Stimulated activated naive CD8-positive, alpha-beta T cell treated with anti-CD3 and anti-CD28 coated beads, Interleukin-15, Interleukin-2, amounts not matched to agents 100 ng/mL and 50 ng/mL, for 24 hours (primary cell): ENCODE data around the gene C11orf97.
"Not testable (repeated sequence)": the region's sequence is repeated elsewhere in the genome, so short reads cannot be mapped to it uniquely, and the experiment has no call there.

Experiments
- H3K27ac Mint-ChIP-seq: one replicate; pipeline ENCODE4 v1.8.0; 2021; ENCODE audit warnings: mild to moderate bottlenecking, mixed read lengths
- H3K27me3 Mint-ChIP-seq: one replicate; pipeline ENCODE4 v1.8.0; 2021; ENCODE audit warnings: mixed read lengths
- H3K36me3 Mint-ChIP-seq: one replicate; pipeline ENCODE4 v1.8.0; 2021; ENCODE audit warnings: low read depth, mixed read lengths
- H3K4me1 Mint-ChIP-seq: one replicate; pipeline ENCODE4 v1.8.0; 2021; ENCODE audit warnings: low read depth, mixed read lengths
- H3K4me3 Mint-ChIP-seq: one replicate; pipeline ENCODE4 v1.8.0; 2021; ENCODE audit warnings: mild to moderate bottlenecking, mixed read lengths
- H3K9me3 Mint-ChIP-seq: one replicate; pipeline ENCODE4 v1.8.0; 2021; ENCODE audit warnings: mixed read lengths

C11orf97 gene, protein sequence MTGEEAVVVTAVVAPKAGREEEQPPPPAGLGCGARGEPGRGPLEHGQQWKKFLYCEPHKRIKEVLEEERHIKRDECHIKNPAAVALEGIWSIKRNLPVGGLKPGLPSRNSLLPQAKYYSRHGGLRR

GRCh38 chr11:94511932-94512781 is at the start of gene C11orf97:
TSS of gene C11orf97 (plus strand) at chr11:94512461. CDS start at chr11:94512529, 68 bp downstream.
- H3K27ac Mint-ChIP-seq = no peak within 1 kb of the TSS

GRCh38 chr11:94469416-94469815 is 42.8 kb upstream of the C11orf97 start:
- Mint-ChIP-seq H3K36me3 (peaks cover 82% of the 10 kb centered on the region), H3K27ac (no peak overlapping the region), H3K4me1 (peaks cover 17% of the 10 kb centered on the region), H3K4me3 (no peak overlapping the region), H3K27me3 (no peaks in the 10 kb centered on the region), H3K9me3 (peaks cover 1% of the 10 kb centered on the region)

More at GRCh38 chr11:94511932-94512781, at the start of gene C11orf97:
- peaks cover 13% of the 10 kb centered on the region for H3K4me1 Mint-ChIP-seq
- no peaks in the 10 kb centered on the region for H3K9me3 Mint-ChIP-seq
- H3K27me3 Mint-ChIP-seq = peaks cover 34% of the 10 kb centered on the region
- H3K4me3 Mint-ChIP-seq = peak within 1 kb of the TSS; percentile 70
- no peaks in the 10 kb centered on the region for H3K36me3 Mint-ChIP-seq

GRCh38 chr11:94472916-94473799 is 39.1 kb upstream of the C11orf97 start:
- Mint-ChIP-seq H3K4me1 (peaks cover 17% of the 10 kb centered on the region), H3K27ac (no peak overlapping the region), H3K9me3 (no peaks in the 10 kb centered on the region), H3K36me3 (peaks cover 80% of the 10 kb centered on the region), H3K27me3 (no peaks in the 10 kb centered on the region), H3K4me3 (no peak overlapping the region)

GRCh38 chr11:94477624-94478023 is 34.6 kb upstream of the C11orf97 start:
- H3K36me3 Mint-ChIP-seq = peaks cover 76% of the 10 kb centered on the region
- no peaks in the 10 kb centered on the region for H3K9me3 Mint-ChIP-seq
- no peak overlapping the region for H3K4me3 Mint-ChIP-seq
- H3K27me3 Mint-ChIP-seq = no peaks in the 10 kb centered on the region
- no peak overlapping the region for H3K27ac Mint-ChIP-seq
- peaks cover 17% of the 10 kb centered on the region for H3K4me1 Mint-ChIP-seq

- Mint-ChIP-seq H3K4me3 (no peak overlapping the region), H3K4me1 (no peaks in the 10 kb centered on the region), H3K27me3 (no peaks in the 10 kb centered on the region), H3K27ac (no peak overlapping the region), H3K9me3 (no peaks in the 10 kb centered on the region), H3K36me3 (peaks cover 82% of the 10 kb centered on the region)
These were observed 30.9 kb upstream of the C11orf97 start for GRCh38 chr11:94481342-94481741.

DNA sequence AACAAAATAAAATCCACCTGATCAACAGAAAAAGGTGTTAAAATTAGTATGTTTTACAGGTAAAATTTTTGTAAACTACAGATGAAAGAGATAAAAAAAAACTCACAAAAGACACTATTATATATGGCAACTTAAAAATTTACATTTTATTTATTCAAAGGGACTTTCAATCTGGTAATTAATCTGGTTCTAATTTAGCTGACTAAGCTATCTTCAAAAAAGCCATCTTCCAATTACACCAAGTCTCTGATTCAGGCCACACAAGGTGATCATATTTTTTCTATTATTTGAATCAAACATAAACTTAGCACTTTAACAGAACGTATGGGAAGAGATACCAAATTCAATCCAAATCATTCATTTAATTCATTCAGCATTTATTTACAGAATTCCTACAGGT is 26.2 kb upstream of the C11orf97 start:
- Mint-ChIP-seq H3K4me1 (no peaks in the 10 kb centered on the region), H3K9me3 (no peaks in the 10 kb centered on the region), H3K4me3 (no peak overlapping the region), H3K27me3 (no peaks in the 10 kb centered on the region), H3K27ac (no peak overlapping the region), H3K36me3 (peaks cover 90% of the 10 kb centered on the region)

DNA sequence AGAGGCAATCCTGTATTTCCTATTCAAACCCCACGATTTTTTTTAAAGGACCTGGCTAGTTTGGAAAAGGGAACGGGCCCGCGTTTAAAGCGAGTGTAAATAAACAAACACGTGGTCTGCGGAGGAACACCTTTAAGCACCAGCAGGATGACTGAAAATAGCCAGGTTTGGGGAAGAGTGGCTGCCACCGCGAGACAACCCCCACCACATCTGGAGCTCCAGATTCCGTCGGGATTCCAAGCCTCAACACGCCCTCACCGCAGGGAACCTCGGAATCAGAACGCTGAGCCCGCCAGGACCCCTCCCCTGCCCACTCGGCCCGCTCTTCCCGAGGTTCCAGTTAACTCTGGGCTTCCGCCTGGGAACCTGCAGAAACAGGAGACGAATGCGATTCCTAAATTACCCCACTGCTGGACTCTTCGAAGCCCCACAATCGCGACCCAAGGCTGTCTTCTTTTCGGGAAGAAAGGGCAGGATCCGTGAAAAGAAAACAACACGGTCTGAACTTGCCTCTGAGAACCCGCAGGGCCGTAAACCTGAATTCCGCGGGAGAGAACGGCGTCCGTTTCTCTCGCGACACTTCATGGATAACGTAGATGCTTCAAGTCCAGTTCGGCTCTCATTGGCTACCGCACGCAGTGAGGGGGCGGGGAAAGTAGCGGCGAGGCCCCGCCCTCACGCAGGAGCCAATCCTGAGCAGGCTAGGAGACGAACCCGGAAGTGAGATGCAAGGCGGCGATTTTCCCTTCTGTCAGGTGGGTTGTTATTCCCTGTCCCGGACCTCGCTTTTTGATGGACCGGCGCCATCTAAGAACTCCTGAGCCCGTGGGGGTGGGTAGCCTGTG is 18.8 kb upstream of the C11orf97 start, which contains the start of the genes ANKRD49 and MRE11:
Gene ANKRD49 (plus strand): TSS at position 704 of the 845 bp plus-strand sequence. CDS start 2,710 bp downstream, outside the sequence.
Gene MRE11 (minus strand): TSS at position 564 of the 845 bp plus-strand sequence. CDS start 1,043 bp downstream, outside the sequence.
- peaks cover 42% of the 10 kb centered on the region for H3K36me3 Mint-ChIP-seq
- H3K27me3 Mint-ChIP-seq = no peaks in the 10 kb centered on the region
- peak within 1 kb of the TSS; percentile 93 for H3K4me3 Mint-ChIP-seq
- peaks cover 34% of the 10 kb centered on the region for H3K4me1 Mint-ChIP-seq
- H3K9me3 Mint-ChIP-seq = no peaks in the 10 kb centered on the region
- peak within 1 kb of the TSS; percentile 97 for H3K27ac Mint-ChIP-seq

DNA sequence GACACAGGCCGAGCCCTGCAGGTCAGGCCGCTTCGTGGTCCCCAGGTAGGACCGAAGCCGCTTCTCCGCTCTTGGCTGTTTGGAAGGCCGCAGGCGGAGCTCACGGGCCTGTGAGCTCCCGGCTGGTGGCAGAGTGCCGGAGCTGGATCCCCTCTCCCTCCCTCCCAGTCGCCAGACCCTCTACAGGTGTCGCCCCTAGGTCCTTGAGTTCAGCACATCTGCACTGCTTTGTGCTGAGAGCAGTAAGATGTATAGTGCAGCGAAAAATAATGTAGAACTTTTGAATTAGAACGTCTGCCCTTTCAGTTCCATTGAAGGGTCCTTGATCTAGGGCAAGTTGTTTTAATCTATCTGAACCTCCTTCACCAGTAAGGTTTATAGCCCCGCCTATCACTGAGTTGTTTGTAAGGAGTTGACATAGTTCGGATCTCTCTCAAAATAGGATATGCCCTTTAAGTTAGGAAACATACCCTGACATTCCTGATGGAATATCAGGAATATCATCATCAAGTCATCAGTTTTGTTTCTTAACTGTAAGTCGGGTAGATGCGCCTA is 18.1 kb upstream of the C11orf97 start:
- Mint-ChIP-seq H3K4me1 (peaks cover 34% of the 10 kb centered on the region), H3K27ac (peak overlapping the region; percentile 97), H3K4me3 (peak overlapping the region; percentile 93), H3K27me3 (no peaks in the 10 kb centered on the region), H3K9me3 (no peaks in the 10 kb centered on the region), H3K36me3 (peaks cover 40% of the 10 kb centered on the region)

DNA sequence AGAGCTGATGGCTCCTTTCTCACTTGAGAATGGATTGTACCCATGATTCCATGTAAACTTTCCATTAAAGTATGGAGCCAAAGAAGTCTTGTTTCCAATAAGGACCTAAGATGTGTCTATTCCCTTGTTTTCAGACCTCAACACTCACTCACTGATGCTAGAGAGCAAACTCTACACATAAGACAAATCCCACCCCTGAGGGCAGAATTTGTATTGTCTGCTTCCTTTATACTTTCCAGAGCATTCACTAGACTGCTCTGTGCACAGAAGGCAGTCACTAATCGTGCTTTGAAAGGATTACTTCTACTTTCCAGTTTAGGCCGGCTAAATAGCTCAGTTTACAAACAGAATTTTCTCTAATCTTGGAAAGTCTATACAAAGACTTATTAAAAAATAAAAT is 12.1 kb upstream of the C11orf97 start:
- Mint-ChIP-seq H3K27ac (no peak overlapping the region), H3K27me3 (no peaks in the 10 kb centered on the region), H3K4me3 (no peak overlapping the region), H3K4me1 (peaks cover 11% of the 10 kb centered on the region), H3K9me3 (no peaks in the 10 kb centered on the region), H3K36me3 (peaks cover 45% of the 10 kb centered on the region)

DNA sequence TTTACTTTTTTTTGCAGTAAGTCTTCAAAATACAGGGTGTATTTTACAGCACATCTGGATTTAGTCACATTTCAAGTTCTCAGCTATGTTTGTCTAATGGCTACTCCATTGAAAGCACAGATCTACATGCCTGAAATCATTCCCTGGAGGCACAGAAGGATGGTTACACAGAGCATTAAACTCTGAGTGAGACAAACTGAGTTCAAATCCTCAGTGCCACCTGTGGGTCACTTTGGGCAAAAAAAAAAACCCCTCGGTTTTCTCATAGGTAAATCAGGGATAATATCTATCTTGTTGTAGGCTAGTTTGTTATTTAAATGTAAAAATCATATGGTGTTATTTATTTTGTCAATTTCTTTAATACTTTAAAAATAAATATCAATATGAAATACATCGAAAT is 10.7 kb upstream of the C11orf97 start:
- H3K27ac Mint-ChIP-seq = no peak overlapping the region
- H3K9me3 Mint-ChIP-seq = no peaks in the 10 kb centered on the region
- H3K4me1 Mint-ChIP-seq = no peaks in the 10 kb centered on the region
- H3K27me3 Mint-ChIP-seq = no peaks in the 10 kb centered on the region
- H3K36me3 Mint-ChIP-seq = peaks cover 36% of the 10 kb centered on the region
- H3K4me3 Mint-ChIP-seq = no peak overlapping the region

DNA sequence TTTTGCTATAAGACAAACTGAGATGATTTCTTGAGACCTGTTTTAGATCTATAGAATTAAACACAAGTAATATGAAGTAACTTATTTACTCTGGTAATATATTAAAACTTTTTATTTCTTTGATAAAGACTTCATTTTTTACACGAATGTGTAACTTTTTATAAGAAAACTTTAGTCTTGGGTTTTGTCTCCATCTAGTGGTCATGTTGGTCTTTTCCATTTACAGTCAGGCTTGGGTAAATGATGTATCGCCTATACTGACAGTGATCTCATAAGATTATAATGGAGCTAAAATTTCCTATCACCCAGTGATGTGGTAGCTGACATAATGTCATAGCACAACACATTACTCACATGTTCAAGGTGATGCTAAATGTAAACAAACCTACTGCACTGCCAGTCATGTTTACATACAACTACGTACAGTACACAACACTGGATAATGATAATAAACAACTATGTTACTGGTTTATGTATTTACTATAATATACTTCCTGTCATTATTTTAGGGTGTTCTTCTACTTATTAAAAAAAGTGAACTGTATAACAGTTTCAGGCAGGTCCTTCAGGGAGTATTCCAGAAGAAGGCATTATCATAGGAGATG is 7.5 kb upstream of the C11orf97 start:
- H3K9me3 Mint-ChIP-seq = no peaks in the 10 kb centered on the region
- H3K4me3 Mint-ChIP-seq = no peak overlapping the region
- H3K4me1 Mint-ChIP-seq = no peaks in the 10 kb centered on the region
- no peaks in the 10 kb centered on the region for H3K27me3 Mint-ChIP-seq
- peaks cover 14% of the 10 kb centered on the region for H3K36me3 Mint-ChIP-seq
- no peak overlapping the region for H3K27ac Mint-ChIP-seq

DNA sequence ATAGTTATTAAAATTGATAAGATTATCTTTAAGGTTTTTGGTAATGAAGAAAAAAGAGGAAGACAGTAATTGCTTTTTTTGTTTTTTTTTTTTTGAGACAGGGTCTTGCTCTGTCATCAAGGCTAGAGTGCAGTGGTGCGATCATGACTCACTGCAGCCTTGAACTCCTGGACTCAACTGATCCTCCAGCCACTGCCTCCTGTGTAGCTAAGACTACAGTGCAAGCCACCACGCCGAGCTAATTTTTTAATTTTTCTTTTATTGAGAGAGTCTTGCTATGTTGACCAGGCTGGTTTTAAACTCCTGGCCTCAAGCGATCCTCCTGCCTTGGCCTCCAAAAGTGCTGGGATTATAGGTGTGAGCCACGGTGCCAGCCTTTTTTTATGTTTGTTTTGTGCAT is 5.7 kb upstream of the C11orf97 start:
- H3K4me3 Mint-ChIP-seq, H3K27me3 Mint-ChIP-seq, H3K36me3 Mint-ChIP-seq, H3K27ac Mint-ChIP-seq, H3K9me3 Mint-ChIP-seq, H3K4me1 Mint-ChIP-seq: not testable (repeated sequence)

DNA sequence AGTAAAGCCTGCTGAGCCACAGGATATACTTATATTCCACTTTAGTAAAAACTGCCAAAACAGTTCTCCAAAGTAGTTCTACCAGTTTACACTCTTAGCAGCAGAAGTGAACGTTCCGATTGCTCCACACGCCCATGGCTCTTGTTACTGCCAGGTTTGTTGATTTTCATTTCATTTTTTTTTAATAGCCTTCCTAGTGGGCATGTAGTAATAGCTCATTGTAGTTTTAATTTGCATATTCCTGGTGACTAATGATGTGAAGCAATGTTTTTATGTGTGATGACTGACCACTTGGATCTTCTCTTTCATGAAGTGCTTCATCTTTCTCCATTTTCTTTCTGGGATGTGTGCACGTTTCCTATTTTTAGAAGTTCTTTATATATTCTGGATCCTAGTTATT is 4.8 kb upstream of the C11orf97 start:
- Mint-ChIP-seq H3K4me1 (peaks cover 10% of the 10 kb centered on the region), H3K4me3 (no peak overlapping the region), H3K36me3 (no peaks in the 10 kb centered on the region), H3K27ac (no peak overlapping the region), H3K9me3 (no peaks in the 10 kb centered on the region), H3K27me3 (peaks cover 14% of the 10 kb centered on the region)
